ENCODE measurements around the gene DDX3X. TPM values are rescaled to one million over a fixed set of nuclear protein-coding genes. Genes with fewer than 3 reads are reported as not detected.
"Not testable (repeated sequence)": the region's sequence is repeated elsewhere in the genome, so short reads cannot be mapped to it uniquely, and the experiment has no call there.

Gene DDX3X
- total RNA-seq, 4 donors from 2014 or later, result 208 to 295 (median 278) TPM

GRCh38 chrX:41407816-41408215, 73.9 kb downstream of the DDX3X start:
- TF ChIP-seq POLR2A (IDR thresholded peaks at IDR 0.05) (no peak), CTCF (IDR thresholded peaks at IDR 0.05) (no peak)
- Histone ChIP-seq H3K4me3 (replicated peaks in 1 of 3) (no peak overlapping the region), H3K36me3 (no peaks in the 10 kb centered on the region), H3K9me3 (no peaks in the 10 kb centered on the region), H3K4me1 (no peaks in the 10 kb centered on the region), H3K27me3 (no peaks in the 10 kb centered on the region), H3K27ac (no peak overlapping the region)
- intact Hi-C loops (cut with DNase I), result no loop called here
- no peak for DNase-seq
- WGBS, 2 donors, result 89 to 97% methylated on average over 4 of the region's 4 CpGs

DNA sequence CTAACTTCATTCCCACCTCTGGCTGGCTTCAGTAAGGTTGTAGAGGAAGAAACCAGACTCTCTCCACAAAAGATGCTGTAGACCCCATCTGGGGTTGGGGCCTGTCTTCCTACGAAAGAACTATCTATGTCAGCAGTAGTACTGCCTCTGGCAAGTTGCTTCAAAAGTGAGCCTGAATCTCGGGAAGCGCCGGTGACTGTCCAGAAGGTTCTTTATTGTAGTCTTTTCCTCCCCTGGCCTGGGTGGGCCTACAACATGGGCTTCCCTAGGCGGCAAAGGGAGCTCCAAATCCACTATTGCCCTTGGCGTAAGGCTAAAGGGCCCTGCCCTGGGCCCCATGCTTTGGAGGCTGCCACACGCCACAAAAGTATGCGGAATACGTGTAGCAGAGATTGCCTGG, 74.6 kb downstream of the DDX3X start:
- TF ChIP-seq CTCF (IDR thresholded peaks at IDR 0.05) (no peak), POLR2A (IDR thresholded peaks at IDR 0.05) (no peak)
- WGBS, 2 donors, result 94 to 100% methylated on average over 4 to 6 of the region's 9 CpGs
- H3K27me3 ChIP-seq, result no peaks in the 10 kb centered on the region
- intact Hi-C loops (cut with DNase I), result no loop called here
- no peaks in the 10 kb centered on the region for H3K4me1 ChIP-seq
- H3K27ac ChIP-seq, result no peak overlapping the region
- DNase-seq, result no peak
- no peaks in the 10 kb centered on the region for H3K36me3 ChIP-seq
- H3K9me3 ChIP-seq, result no peaks in the 10 kb centered on the region
- H3K4me3 ChIP-seq (replicated peaks in 1 of 3), result no peak overlapping the region

GRCh38 chrX:41409006-41409405, 75.0 kb downstream of the DDX3X start:
- H3K4me1 ChIP-seq, result no peaks in the 10 kb centered on the region
- 94 to 96% methylated on average over 5 of the region's 5 CpGs for WGBS, 2 donors
- H3K9me3 ChIP-seq, result no peaks in the 10 kb centered on the region
- no peaks in the 10 kb centered on the region for H3K27me3 ChIP-seq
- no peak for TF ChIP-seq CTCF (IDR thresholded peaks at IDR 0.05)
- no peak for TF ChIP-seq POLR2A (IDR thresholded peaks at IDR 0.05)
- no peaks in the 10 kb centered on the region for H3K36me3 ChIP-seq
- no peak for DNase-seq
- intact Hi-C loops (cut with DNase I), result no loop called here
- H3K27ac ChIP-seq, result no peak overlapping the region
- H3K4me3 ChIP-seq (replicated peaks in 1 of 3), result no peak overlapping the region

GRCh38 chrX:41411222-41411621, 77.3 kb downstream of the DDX3X start:
- intact Hi-C loops (cut with DNase I); H3K27ac ChIP-seq; H3K27me3 ChIP-seq; H3K9me3 ChIP-seq; H3K4me3 ChIP-seq (replicated peaks in 1 of 3); DNase-seq; H3K36me3 ChIP-seq; H3K4me1 ChIP-seq: not testable (repeated sequence)
- WGBS, 2 donors, result 95 to 96% methylated on average over 10 of the region's 10 CpGs

- H3K36me3 ChIP-seq, result no peaks in the 10 kb centered on the region
Observed at GRCh38 chrX:41412261-41413081, 78.5 kb downstream of the DDX3X start.

More at GRCh38 chrX:41412261-41413081, 78.5 kb downstream of the DDX3X start:
- TF ChIP-seq POLR2A (IDR thresholded peaks at IDR 0.05) (no peak), CTCF (IDR thresholded peaks at IDR 0.05) (no peak)
- H3K27ac ChIP-seq, result no peak overlapping the region
- no peaks in the 10 kb centered on the region for H3K9me3 ChIP-seq
- peak; percentile 6 to 8 for DNase-seq
- H3K27me3 ChIP-seq, result no peaks in the 10 kb centered on the region
- intact Hi-C loops (cut with DNase I), result no loop called here
- WGBS, 2 donors, result 72 to 83% methylated on average over 7 to 9 of the region's 9 CpGs
- no peaks in the 10 kb centered on the region for H3K4me1 ChIP-seq
- H3K4me3 ChIP-seq (replicated peaks in 1 of 3), result no peak overlapping the region

Small RNA genes within 50 kb of the gene (small RNA-seq; reads per million reads assigned to genes)
- not detected for gene RF00019
- gene RNA5SP502, result not detected

Other genes starting within 250 kb of the DDX3X start
- 100 to 1,000 TPM; 101 to 138 (median 106) TPM for gene USP9X, start 248.7 kb upstream of the DDX3X start, total RNA-seq
- not detected for gene NYX, start 113.2 kb downstream of the DDX3X start, total RNA-seq